ENCODE data around the gene KRT36. TPM values are rescaled to one million over a fixed set of nuclear protein-coding genes. Genes with fewer than 3 reads are reported as not detected.

KRT36 gene
- total RNA-seq, 2 donors from 2014 or later, result not detected

DNA sequence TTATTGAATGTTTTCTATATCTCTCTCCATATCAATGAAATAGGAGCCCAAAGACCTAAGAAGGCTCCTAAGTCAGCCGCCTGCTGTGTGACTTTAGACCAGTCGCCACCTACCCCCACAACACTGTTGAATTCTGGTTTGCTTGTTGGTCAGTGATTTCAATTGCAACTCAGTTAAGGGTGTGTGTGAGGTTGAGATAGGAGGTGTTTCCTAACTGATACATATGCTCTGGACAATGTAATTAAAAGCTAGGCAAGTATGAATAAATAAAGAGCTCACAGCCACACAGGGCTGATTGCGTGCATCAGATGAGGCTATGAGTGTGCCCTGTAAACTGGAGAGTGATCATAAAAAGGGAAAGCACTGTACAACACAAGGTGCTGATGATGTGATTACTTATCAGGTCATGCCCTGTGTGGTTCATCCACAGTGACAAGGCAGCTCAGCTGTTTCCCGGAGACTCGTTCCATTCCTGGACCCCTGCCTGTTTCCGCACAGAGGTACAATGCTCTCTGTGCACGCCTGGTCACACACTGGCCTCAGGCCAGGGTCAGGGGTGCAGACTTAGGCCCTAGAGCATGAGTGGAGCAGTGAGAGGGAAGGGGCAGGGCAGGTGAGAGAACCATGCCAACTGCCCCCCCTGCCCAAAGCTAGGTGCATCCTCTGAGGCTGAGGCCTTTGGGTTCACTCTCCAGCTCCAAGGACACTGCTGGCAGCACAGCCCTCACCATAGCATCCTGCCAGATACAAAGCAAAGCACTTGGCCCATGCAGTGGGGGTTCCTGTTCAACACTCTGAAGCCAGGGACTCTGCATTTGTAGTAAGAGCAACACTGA is 5.5 kb downstream of the KRT36 start:
- no peak overlapping the region for H3K9ac ChIP-seq (ENCODE audit: extremely low read depth, low read length, poor library complexity, severe bottlenecking)
- Mint-ChIP-seq H3K36me3 (ENCODE audit: low read depth) (no peaks in the 10 kb centered on the region), H3K27me3 (ENCODE audit: insufficient read depth) (peaks cover 23% of the 10 kb centered on the region), H3K9me3 (no peaks in the 10 kb centered on the region), H3K4me3 (no peak overlapping the region), H3K4me1 (peaks cover 10% of the 10 kb centered on the region), H3K27ac (no peak overlapping the region)
- TF ChIP-seq CTCF (conservative IDR thresholded peaks at IDR 0.05), result no peak
- H3K36me3 ChIP-seq (ENCODE audit: control insufficient read depth, insufficient read depth, low read length), result no peaks in the 10 kb centered on the region
- no peak overlapping the region for H3K4me3 ChIP-seq (ENCODE audit: low read length)
- DNase-seq, result no peak
- H3K9me3 ChIP-seq (ENCODE audit: control insufficient read depth, low read length), result no peaks in the 10 kb centered on the region
- H3K27ac ChIP-seq (ENCODE audit: low read depth, low read length), result no peak overlapping the region
- peaks cover 7% of the 10 kb centered on the region for H3K4me1 ChIP-seq (ENCODE audit: control insufficient read depth, insufficient read depth, low read length)
- H3K27me3 ChIP-seq (ENCODE audit: control insufficient read depth, insufficient read depth, low read length, poor library complexity, severe bottlenecking), result no peaks in the 10 kb centered on the region
- 62 to 83% methylated on average over 3 to 7 of the region's 7 CpGs for WGBS, 2 experiments (ENCODE audit: insufficient coverage in 1 of 2, insufficient read length in 1 of 2)

GRCh38 chr17:41483531-41483930 is 6.2 kb downstream of the KRT36 start:
- H3K27me3 ChIP-seq (ENCODE audit: control insufficient read depth, insufficient read depth, low read length, poor library complexity, severe bottlenecking), result no peaks in the 10 kb centered on the region
- no peaks in the 10 kb centered on the region for H3K36me3 Mint-ChIP-seq (ENCODE audit: low read depth)
- peaks cover 24% of the 10 kb centered on the region for H3K27me3 Mint-ChIP-seq (ENCODE audit: insufficient read depth)
- H3K27ac ChIP-seq (ENCODE audit: low read depth, low read length), result no peak overlapping the region
- H3K4me3 Mint-ChIP-seq, result no peak overlapping the region
- H3K4me1 Mint-ChIP-seq, result peaks cover 10% of the 10 kb centered on the region
- no peak for TF ChIP-seq CTCF (conservative IDR thresholded peaks at IDR 0.05)
- no peak overlapping the region for H3K9ac ChIP-seq (ENCODE audit: extremely low read depth, low read length, poor library complexity, severe bottlenecking)
- no peaks in the 10 kb centered on the region for H3K36me3 ChIP-seq (ENCODE audit: control insufficient read depth, insufficient read depth, low read length)
- WGBS, 2 experiments (ENCODE audit: insufficient coverage in 1 of 2, insufficient read length in 1 of 2), result 69 to 71% methylated on average over 1 to 9 of the region's 9 CpGs
- H3K27ac Mint-ChIP-seq, result peak overlapping the region; percentile 40
- no peak overlapping the region for H3K4me3 ChIP-seq (ENCODE audit: low read length)
- H3K9me3 Mint-ChIP-seq, result no peaks in the 10 kb centered on the region
- peak; percentile 70 for DNase-seq
- H3K4me1 ChIP-seq (ENCODE audit: control insufficient read depth, insufficient read depth, low read length), result peaks cover 7% of the 10 kb centered on the region
- H3K9me3 ChIP-seq (ENCODE audit: control insufficient read depth, low read length), result no peaks in the 10 kb centered on the region

DNA sequence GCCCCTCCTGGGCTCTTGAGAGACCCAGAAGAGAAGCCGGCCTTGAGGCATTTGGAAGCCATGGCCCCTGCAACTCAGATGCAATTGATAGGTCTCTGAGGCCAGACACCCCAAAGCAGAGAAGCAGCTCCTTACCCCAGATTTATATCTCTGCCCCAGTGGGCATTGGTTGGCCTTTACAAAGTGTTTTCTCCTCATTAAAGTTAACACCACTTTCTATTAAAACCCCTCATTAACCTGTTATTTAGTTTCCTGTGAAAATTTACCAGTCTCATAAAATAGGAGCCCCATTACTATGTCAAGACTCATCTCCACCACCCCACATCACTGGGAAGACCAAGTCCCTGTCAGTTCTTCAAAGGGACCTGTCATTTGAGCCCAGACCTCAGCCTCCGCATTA is 8.7 kb downstream of the KRT36 start, which contains the start of gene KRT35:
KRT35 (minus strand) TSS at position 116 of the 400 bp plus-strand sequence; CDS start at position 62, 54 bp downstream.
- no peaks in the 10 kb centered on the region for H3K36me3 ChIP-seq (ENCODE audit: control insufficient read depth, insufficient read depth, low read length)
- H3K9ac ChIP-seq (ENCODE audit: extremely low read depth, low read length, poor library complexity, severe bottlenecking), result no peak within 1 kb of the TSS
- Mint-ChIP-seq H3K27ac (no peak within 1 kb of the TSS), H3K9me3 (no peaks in the 10 kb centered on the region), H3K36me3 (ENCODE audit: low read depth) (no peaks in the 10 kb centered on the region), H3K4me1 (peaks cover 10% of the 10 kb centered on the region), H3K4me3 (no peak within 1 kb of the TSS), H3K27me3 (ENCODE audit: insufficient read depth) (peaks cover 10% of the 10 kb centered on the region)
- no peak for DNase-seq
- H3K4me3 ChIP-seq (ENCODE audit: low read length), result no peak within 1 kb of the TSS
- no peak within 1 kb of the TSS for H3K27ac ChIP-seq (ENCODE audit: low read depth, low read length)
- 99 to 100% methylated on average over 1 to 2 of the region's 2 CpGs for WGBS, 2 experiments (ENCODE audit: insufficient coverage in 1 of 2, insufficient read length in 1 of 2)
- no peaks in the 10 kb centered on the region for H3K9me3 ChIP-seq (ENCODE audit: control insufficient read depth, low read length)
- peaks cover 7% of the 10 kb centered on the region for H3K4me1 ChIP-seq (ENCODE audit: control insufficient read depth, insufficient read depth, low read length)
- no peaks in the 10 kb centered on the region for H3K27me3 ChIP-seq (ENCODE audit: control insufficient read depth, insufficient read depth, low read length, poor library complexity, severe bottlenecking)
- TF ChIP-seq CTCF (conservative IDR thresholded peaks at IDR 0.05), result no peak

Measured in endodermal cell (in vitro differentiated cells).